ENCODE data around the gene LGALS1. TPM values are rescaled to one million over a fixed set of nuclear protein-coding genes. Genes with fewer than 3 reads are reported as not detected.

The LGALS1 gene
- total RNA-seq, 4 donors from 2014 or later = 2,452 to 3,056 (median 2,775) TPM

DNA sequence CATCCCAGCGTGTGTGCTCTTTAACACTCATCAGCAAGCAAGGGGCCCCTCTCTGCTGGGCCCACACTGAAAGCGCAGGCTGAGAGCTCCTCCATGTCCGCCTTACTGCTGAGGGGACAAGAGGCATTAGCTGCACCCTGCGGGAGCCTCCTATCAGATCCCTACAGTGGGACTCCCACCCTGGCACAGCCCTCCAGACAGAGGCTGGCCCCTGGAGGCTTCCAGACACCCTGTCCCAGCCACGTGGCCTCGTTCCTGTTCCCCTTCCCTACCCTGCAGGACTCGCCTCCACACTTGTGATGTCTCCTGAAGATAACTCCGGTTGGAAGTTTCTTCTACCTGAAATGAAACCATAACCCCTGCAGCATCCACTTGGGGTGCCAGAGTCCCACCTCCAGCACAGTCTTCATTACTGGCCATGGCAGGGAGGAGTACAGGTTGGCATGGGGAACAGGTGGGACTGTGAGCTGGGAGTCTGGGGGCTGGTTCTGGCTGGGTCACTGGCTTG lies 41.0 kb upstream of the LGALS1 start:
- TF ChIP-seq, protein P1, sequence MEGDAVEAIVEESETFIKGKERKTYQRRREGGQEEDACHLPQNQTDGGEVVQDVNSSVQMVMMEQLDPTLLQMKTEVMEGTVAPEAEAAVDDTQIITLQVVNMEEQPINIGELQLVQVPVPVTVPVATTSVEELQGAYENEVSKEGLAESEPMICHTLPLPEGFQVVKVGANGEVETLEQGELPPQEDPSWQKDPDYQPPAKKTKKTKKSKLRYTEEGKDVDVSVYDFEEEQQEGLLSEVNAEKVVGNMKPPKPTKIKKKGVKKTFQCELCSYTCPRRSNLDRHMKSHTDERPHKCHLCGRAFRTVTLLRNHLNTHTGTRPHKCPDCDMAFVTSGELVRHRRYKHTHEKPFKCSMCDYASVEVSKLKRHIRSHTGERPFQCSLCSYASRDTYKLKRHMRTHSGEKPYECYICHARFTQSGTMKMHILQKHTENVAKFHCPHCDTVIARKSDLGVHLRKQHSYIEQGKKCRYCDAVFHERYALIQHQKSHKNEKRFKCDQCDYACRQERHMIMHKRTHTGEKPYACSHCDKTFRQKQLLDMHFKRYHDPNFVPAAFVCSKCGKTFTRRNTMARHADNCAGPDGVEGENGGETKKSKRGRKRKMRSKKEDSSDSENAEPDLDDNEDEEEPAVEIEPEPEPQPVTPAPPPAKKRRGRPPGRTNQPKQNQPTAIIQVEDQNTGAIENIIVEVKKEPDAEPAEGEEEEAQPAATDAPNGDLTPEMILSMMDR (IDR thresholded peaks at IDR 0.05; ENCODE audit: low read depth) = no peak

DNA sequence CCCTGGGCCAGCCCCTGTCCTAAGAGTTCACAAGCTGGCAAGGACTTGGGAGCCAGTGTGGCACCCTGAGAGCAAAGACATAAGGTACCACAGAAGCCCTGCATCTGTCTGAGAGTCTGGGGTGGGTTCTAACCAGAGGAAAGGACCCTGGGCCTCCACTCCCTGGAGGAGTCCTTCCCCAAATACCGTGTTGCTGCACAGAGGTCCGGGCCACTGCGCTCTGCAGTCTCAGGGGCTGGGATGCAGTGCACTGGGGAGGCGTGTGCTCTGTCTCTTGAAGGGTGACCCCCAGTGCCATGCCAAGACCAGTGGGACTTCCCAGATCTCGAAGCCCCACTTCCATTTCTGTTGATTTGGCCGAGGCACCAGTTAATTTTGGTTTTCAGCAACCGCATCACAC lies 40.3 kb upstream of the LGALS1 start:
- TF ChIP-seq, protein P1 (IDR thresholded peaks at IDR 0.05; ENCODE audit: low read depth) = no peak

DNA sequence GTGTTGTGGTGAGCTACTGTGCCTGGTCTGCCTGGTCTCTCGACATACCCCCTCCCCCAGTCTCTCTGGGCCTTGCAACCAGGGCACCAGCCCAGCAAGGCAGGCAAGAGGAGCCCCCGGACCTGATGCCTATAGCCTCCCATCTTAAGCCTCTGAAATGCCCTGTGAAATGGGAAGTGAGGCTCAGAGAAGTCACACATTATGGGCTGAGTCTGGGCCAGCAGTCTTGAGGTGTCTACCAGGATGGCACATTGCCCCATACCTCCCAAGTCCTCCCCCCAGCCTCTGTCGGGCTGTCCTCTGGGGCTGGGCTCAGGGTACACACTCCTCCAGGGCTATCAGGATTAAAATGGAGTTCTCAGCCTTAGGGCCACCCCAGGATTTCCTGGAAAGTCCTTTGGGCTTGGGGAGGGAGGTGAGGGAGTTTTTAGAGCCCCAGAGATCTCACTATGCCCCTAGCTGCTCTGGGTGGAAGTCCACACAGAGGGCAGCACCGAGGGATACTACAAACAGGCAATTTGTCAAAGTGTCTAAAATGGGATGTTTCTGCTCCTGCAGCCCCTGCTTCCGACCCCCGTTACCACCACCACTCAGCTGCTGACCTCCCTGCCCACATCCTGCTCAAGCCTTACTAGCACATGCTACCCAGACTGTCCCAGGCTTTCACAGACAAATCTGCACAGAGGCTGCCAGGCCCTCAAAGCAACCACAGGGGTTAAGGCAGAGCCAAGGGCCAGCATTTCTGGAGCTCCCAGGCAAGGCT lies 39.1 kb upstream of the LGALS1 start:
- TF ChIP-seq, protein P1 (IDR thresholded peaks at IDR 0.05; ENCODE audit: low read depth) = no peak

DNA sequence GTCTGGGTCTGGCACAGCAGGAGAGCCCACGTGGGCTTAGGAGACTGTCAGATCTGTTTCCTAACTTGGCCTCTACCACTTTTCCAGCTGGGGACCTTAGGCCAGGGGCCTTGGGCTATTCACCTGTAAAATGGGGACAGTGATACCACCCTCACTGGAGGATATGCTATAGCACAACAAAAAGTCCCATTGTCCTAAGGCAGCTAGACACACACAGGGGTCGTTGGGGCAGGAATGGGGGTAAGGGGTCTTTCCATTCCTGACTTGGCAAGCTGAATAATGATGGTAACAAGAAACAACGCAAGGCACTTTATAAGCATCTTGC lies 38.5 kb upstream of the LGALS1 start:
- TF ChIP-seq, protein P1 (IDR thresholded peaks at IDR 0.05; ENCODE audit: low read depth) = no peak

- TF ChIP-seq, protein P1 (IDR thresholded peaks at IDR 0.05; ENCODE audit: low read depth) = no peak
Measured at GRCh38 chr22:37638391-37639069, 36.9 kb upstream of the LGALS1 start.

GRCh38 chr22:37639070-37639760 lies 36.2 kb upstream of the LGALS1 start, which contains the start of gene SH3BP1:
Gene SH3BP1 (plus strand): TSS chr22:37639669. CDS start chr22:37639788, 119 bp downstream.
- TF ChIP-seq, protein P1 (IDR thresholded peaks at IDR 0.05; ENCODE audit: low read depth) = no peak
